Measurements from ENCODE around the gene GIGYF2.

The GIGYF2 gene

DNA sequence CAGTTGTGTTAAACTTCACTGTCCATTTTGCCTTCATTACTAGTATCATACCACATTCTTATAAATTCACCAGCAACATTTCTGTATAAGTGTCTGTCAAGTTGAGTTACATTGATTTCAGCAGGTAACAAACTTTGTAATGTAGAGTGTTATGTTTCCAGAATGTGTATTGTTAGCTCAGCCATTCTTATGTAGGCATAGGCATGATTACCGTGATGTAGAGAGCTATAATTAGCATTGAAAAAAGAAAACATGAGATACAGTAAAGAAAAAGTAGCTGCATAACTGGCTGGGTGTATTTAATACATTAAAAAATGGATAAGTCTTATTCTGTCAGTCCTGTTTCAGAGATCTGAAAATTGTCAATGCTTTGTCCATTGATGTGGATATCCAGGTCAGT, 70.7 kb downstream of the GIGYF2 start:
- no peaks in the 10 kb centered on the region for H3K79me2 ChIP-seq (ENCODE audit: insufficient read depth, low read length)
- no peak overlapping the region for H3K4me2 ChIP-seq (ENCODE audit: insufficient read depth, low read length)
- ATAC-seq (ENCODE audit: insufficient read depth, low read depth) (no peak), DNase-seq (no peak)
- peaks cover 72% of the 10 kb centered on the region for H3K36me3 ChIP-seq (ENCODE audit: insufficient read depth, low read length)
- no peaks in the 10 kb centered on the region for H3K27me3 ChIP-seq (ENCODE audit: insufficient read depth, low read length, poor library complexity)
- peaks cover 11% of the 10 kb centered on the region for H3K4me1 ChIP-seq (ENCODE audit: insufficient read depth, low read length)
- no peak overlapping the region for H3K9ac ChIP-seq (ENCODE audit: low read depth, low read length)
- TF ChIP-seq, protein P1, sequence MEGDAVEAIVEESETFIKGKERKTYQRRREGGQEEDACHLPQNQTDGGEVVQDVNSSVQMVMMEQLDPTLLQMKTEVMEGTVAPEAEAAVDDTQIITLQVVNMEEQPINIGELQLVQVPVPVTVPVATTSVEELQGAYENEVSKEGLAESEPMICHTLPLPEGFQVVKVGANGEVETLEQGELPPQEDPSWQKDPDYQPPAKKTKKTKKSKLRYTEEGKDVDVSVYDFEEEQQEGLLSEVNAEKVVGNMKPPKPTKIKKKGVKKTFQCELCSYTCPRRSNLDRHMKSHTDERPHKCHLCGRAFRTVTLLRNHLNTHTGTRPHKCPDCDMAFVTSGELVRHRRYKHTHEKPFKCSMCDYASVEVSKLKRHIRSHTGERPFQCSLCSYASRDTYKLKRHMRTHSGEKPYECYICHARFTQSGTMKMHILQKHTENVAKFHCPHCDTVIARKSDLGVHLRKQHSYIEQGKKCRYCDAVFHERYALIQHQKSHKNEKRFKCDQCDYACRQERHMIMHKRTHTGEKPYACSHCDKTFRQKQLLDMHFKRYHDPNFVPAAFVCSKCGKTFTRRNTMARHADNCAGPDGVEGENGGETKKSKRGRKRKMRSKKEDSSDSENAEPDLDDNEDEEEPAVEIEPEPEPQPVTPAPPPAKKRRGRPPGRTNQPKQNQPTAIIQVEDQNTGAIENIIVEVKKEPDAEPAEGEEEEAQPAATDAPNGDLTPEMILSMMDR (IDR thresholded peaks at IDR 0.05; ENCODE audit: borderline replicate concordance, extremely low read depth, low read length, poor library complexity, severe bottlenecking), result no peak
- no peak for TF ChIP-seq EZH2 (IDR thresholded peaks at IDR 0.05; ENCODE audit: borderline replicate concordance, low read depth, low read length, severe bottlenecking)
- H2AFZ ChIP-seq (ENCODE audit: low read depth, low read length), result no peak overlapping the region
- no peaks in the 10 kb centered on the region for H3K9me3 ChIP-seq (ENCODE audit: insufficient read depth, low read length, severe bottlenecking)
- no peak overlapping the region for H3K4me3 ChIP-seq (ENCODE audit: low read depth in 1 of 2, low read length in 2 of 2)
- H3K27ac ChIP-seq (ENCODE audit: low read length), result no peak overlapping the region
- H4K20me1 ChIP-seq (ENCODE audit: insufficient read depth, low read length), result no peaks in the 10 kb centered on the region; the same call in 1 of the 2 replicates

- Histone ChIP-seq H3K9ac (ENCODE audit: low read depth, low read length) (no peak overlapping the region), H3K4me3 (ENCODE audit: low read depth in 1 of 2, low read length in 2 of 2) (no peak overlapping the region), H3K27me3 (ENCODE audit: insufficient read depth, low read length, poor library complexity) (no peaks in the 10 kb centered on the region), H3K79me2 (ENCODE audit: insufficient read depth, low read length) (no peaks in the 10 kb centered on the region), H3K27ac (ENCODE audit: low read length) (no peak overlapping the region), H4K20me1 (ENCODE audit: insufficient read depth, low read length) (no peaks in the 10 kb centered on the region; the same call in 1 of the 2 replicates), H3K4me2 (ENCODE audit: insufficient read depth, low read length) (no peak overlapping the region), H3K4me1 (ENCODE audit: insufficient read depth, low read length) (peaks cover 11% of the 10 kb centered on the region), H3K36me3 (ENCODE audit: insufficient read depth, low read length) (peaks cover 55% of the 10 kb centered on the region), H2AFZ (ENCODE audit: low read depth, low read length) (no peak overlapping the region), H3K9me3 (ENCODE audit: insufficient read depth, low read length, severe bottlenecking) (no peaks in the 10 kb centered on the region)
- no peak for TF ChIP-seq EZH2 (IDR thresholded peaks at IDR 0.05; ENCODE audit: borderline replicate concordance, low read depth, low read length, severe bottlenecking)
- TF ChIP-seq, protein P1 (IDR thresholded peaks at IDR 0.05; ENCODE audit: borderline replicate concordance, extremely low read depth, low read length, poor library complexity, severe bottlenecking), result no peak
- no peak for DNase-seq
- no peak for ATAC-seq (ENCODE audit: insufficient read depth, low read depth)
These were observed 73.1 kb downstream of the GIGYF2 start for GRCh38 chr2:232770207-232770606.

DNA sequence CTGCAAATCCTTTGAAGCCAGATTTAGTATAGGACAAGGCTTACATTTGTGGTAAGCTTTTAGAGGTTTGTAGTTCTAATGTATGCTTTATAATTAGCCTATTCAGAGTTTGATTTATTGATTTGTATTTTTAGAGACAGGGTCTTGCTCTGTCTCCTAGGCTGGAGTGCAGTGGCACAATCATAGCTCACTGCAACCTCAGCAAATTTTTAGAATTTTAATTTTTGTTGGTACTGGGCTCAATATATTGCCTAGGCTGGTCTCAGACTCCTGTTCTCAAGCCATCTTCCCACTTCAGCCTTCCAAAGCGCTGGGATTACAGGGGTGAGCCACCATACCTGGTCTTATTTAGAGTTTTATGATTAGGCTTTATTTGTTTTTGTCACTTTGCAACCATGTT, 74.7 kb downstream of the GIGYF2 start:
- Histone ChIP-seq H3K36me3 (ENCODE audit: insufficient read depth, low read length) (peaks cover 52% of the 10 kb centered on the region), H3K4me3 (ENCODE audit: low read depth in 1 of 2, low read length in 2 of 2) (no peak overlapping the region)
- no peak for ATAC-seq (ENCODE audit: insufficient read depth, low read depth)

More for the DNA sequence above, 74.7 kb downstream of the GIGYF2 start:
- H3K9ac ChIP-seq (ENCODE audit: low read depth, low read length), result no peak overlapping the region
- TF ChIP-seq, protein P1 (IDR thresholded peaks at IDR 0.05; ENCODE audit: borderline replicate concordance, extremely low read depth, low read length, poor library complexity, severe bottlenecking), result no peak
- no peak for TF ChIP-seq EZH2 (IDR thresholded peaks at IDR 0.05; ENCODE audit: borderline replicate concordance, low read depth, low read length, severe bottlenecking)
- no peak overlapping the region for H2AFZ ChIP-seq (ENCODE audit: low read depth, low read length)
- no peak for DNase-seq
- H4K20me1 ChIP-seq (ENCODE audit: insufficient read depth, low read length), result no peaks in the 10 kb centered on the region; the same call in 1 of the 2 replicates
- H3K9me3 ChIP-seq (ENCODE audit: insufficient read depth, low read length, severe bottlenecking), result no peaks in the 10 kb centered on the region
- no peaks in the 10 kb centered on the region for H3K79me2 ChIP-seq (ENCODE audit: insufficient read depth, low read length)
- H3K4me1 ChIP-seq (ENCODE audit: insufficient read depth, low read length), result peaks cover 11% of the 10 kb centered on the region
- H3K4me2 ChIP-seq (ENCODE audit: insufficient read depth, low read length), result no peak overlapping the region
- no peaks in the 10 kb centered on the region for H3K27me3 ChIP-seq (ENCODE audit: insufficient read depth, low read length, poor library complexity)
- no peak overlapping the region for H3K27ac ChIP-seq (ENCODE audit: low read length)
